ENCODE data around the gene SPHK1.
"Not testable (repeated sequence)": the region's sequence is repeated elsewhere in the genome, so short reads cannot be mapped to it uniquely, and the experiment has no call there.

SPHK1 gene

GRCh38 chr17:76384222-76384986 is at the start of gene SPHK1:
SPHK1 (plus strand) TSS chr17:76384609; CDS start chr17:76385645, 1,036 bp downstream.
- DNase-seq = peak; percentile 89 to 96 (median 95)

- no peak for DNase-seq
Measured at GRCh38 chr17:76335716-76336381, 48.6 kb upstream of the SPHK1 start.

- no peak for DNase-seq
Measured at GRCh38 chr17:76336756-76337412, 47.5 kb upstream of the SPHK1 start.

GRCh38 chr17:76337413-76337777 is 47.0 kb upstream of the SPHK1 start:
- DNase-seq = peak; percentile 8 to 55 (median 38)

GRCh38 chr17:76341301-76341700 is 43.1 kb upstream of the SPHK1 start:
- DNase-seq = no peak

- DNase-seq = no peak
Measured at GRCh38 chr17:76343106-76343505, 41.3 kb upstream of the SPHK1 start.

- DNase-seq = no peak
Measured at GRCh38 chr17:76345377-76345974, 38.9 kb upstream of the SPHK1 start.

GRCh38 chr17:76346936-76347335 is 37.5 kb upstream of the SPHK1 start:
- not testable (repeated sequence) for DNase-seq

- no peak for DNase-seq
Measured at GRCh38 chr17:76350463-76350862, 33.9 kb upstream of the SPHK1 start.

GRCh38 chr17:76351526-76352071 is 32.8 kb upstream of the SPHK1 start:
- no peak for DNase-seq

- peak; percentile 54 to 84 (median 59) for DNase-seq
Measured at GRCh38 chr17:76353004-76353598, 31.3 kb upstream of the SPHK1 start.

- DNase-seq = peak; percentile 94 to 97 (median 96)
Measured at GRCh38 chr17:76353599-76354316, 30.7 kb upstream of the SPHK1 start, which contains the start of gene PRPSAP1. PRPSAP1 (minus strand) TSS chr17:76353916; CDS start chr17:76353703, 213 bp downstream.

- no peak for DNase-seq
Measured at GRCh38 chr17:76354317-76354729, 30.1 kb upstream of the SPHK1 start.

- DNase-seq = no peak
Measured at GRCh38 chr17:76354747-76355310, 29.6 kb upstream of the SPHK1 start.

- DNase-seq = no peak
Measured at GRCh38 chr17:76356803-76357456, 27.5 kb upstream of the SPHK1 start.

- no peak for DNase-seq
Measured at GRCh38 chr17:76357597-76358158, 26.7 kb upstream of the SPHK1 start.

GRCh38 chr17:76359375-76359774 is 25.0 kb upstream of the SPHK1 start:
- DNase-seq = no peak

GRCh38 chr17:76359776-76360175 is 24.6 kb upstream of the SPHK1 start:
- DNase-seq = not testable (repeated sequence)

- no peak for DNase-seq
Measured at GRCh38 chr17:76360461-76360860, 23.9 kb upstream of the SPHK1 start.

GRCh38 chr17:76363107-76363842 is 21.1 kb upstream of the SPHK1 start:
- no peak for DNase-seq
